Activated naive CD8-positive, alpha-beta T cell treated with anti-CD3 and anti-CD28 coated beads, Interleukin-2, amount 10 ng/mL, durations not matched to agents 7 days and 5 days (primary cell): ENCODE data around the gene ZNF771. TPM values are rescaled to one million over a fixed set of nuclear protein-coding genes. Genes with fewer than 3 reads are reported as not detected.
A peak's percentile ranks its signal among the peaks of the same experiment; 100 is the strongest.
"Not testable (repeated sequence)": the region's sequence is repeated elsewhere in the genome, so short reads cannot be mapped to it uniquely, and the experiment has no call there.

ENCODE experiments used
- ATAC-seq: fragments of 150-1000 bp; cut with Tn5 transposase; one replicate; pipeline ENCODE4 v1.10.0; 2021; ENCODE audit warnings: low read depth, moderate library complexity
- POLR2A ChIA-PET: fragments of 350-600 bp; sonication (Branson Sonifier 250); formaldehyde crosslinking; loops from one replicate; lab custom pipeline; 2021; ENCODE audit warnings: antibody characterized with exemption; lab: Charles Lee
- DNase-seq: peaks from one replicate; pipeline ENCODE4 v3.0.0; 2021
- H3K27ac Mint-ChIP-seq: one replicate; pipeline ENCODE4 v1.8.0; 2022; ENCODE audit warnings: mild to moderate bottlenecking, mixed read lengths
- H3K27me3 Mint-ChIP-seq: one replicate; pipeline ENCODE4 v1.8.0; 2022; ENCODE audit warnings: mild to moderate bottlenecking, moderate library complexity, mixed read lengths
- H3K36me3 Mint-ChIP-seq: one replicate; pipeline ENCODE4 v1.8.0; 2021; ENCODE audit warnings: mild to moderate bottlenecking, mixed read lengths
- H3K4me1 Mint-ChIP-seq: one replicate; pipeline ENCODE4 v1.8.0; 2021; ENCODE audit warnings: mixed read lengths
- H3K4me3 Mint-ChIP-seq: one replicate; pipeline ENCODE4 v1.8.0; 2022; ENCODE audit warnings: mild to moderate bottlenecking, moderate library complexity, mixed read lengths
- H3K9me3 Mint-ChIP-seq: one replicate; pipeline ENCODE4 v1.8.0; 2021; ENCODE audit warnings: mixed read lengths
- total RNA-seq, 2 experiments: library from RNA; stranded (reverse); gene quantifications; one replicate each; pipeline ENCODE4 v1.2.3, GENCODE V29; 2021

ZNF771 gene
- total RNA-seq, 2 experiments from 2014 or later = 4.8 to 5.6 TPM

DNA sequence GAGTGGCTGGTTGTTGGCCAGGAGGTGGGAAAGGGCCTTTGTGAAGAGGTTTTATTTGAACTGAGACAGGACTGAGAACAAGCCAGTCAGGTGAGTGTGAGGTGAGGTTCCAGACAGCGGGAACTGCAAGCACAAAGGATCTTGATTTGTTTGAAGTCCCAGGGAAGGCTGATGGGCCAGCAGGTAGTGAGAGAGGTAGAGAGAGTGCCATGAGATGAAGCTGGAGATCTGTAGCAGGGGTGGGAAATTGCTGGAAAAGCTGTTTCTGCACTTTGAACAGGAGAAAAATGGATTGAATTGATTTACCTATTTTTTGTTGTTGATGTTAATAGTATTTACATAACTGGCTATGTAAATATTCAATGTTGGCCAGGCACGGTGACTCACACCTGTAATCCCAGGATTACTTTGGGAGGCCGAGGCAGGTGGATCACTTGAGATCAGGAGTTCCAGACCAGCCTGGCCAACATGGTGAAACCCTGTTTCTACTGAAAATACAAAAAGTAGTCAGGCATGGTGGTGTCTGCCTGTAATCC, 30.2 kb downstream of the ZNF771 start:
- POLR2A ChIA-PET = no interaction called here
- DNase-seq (no peak), ATAC-seq (no peak)
- Mint-ChIP-seq H3K4me1 (peaks cover 15% of the 10 kb centered on the region), H3K27ac (no peak overlapping the region), H3K9me3 (no peaks in the 10 kb centered on the region), H3K4me3 (no peak overlapping the region), H3K36me3 (peaks cover 4% of the 10 kb centered on the region), H3K27me3 (no peaks in the 10 kb centered on the region)

DNA sequence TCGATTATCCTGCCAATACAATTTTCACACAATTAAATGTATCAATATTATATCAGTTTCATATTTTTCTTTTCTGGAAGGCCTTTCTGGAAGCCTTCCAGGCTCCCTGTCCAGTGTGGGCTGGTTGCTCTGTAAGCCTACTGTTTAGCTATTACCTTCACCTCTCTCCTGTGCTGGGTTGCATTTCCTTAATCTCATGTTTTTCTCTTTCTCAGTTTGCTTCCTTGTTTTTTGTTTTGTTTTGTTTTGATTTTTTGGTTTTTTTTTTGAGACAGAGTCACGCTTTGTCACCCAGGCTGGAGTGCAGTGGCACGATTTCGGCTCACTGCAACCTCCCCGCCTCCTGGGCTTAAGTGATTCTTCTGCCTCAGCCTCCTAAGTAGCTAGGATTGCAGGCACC, 31.4 kb downstream of the ZNF771 start:
- Mint-ChIP-seq H3K36me3 (peaks cover 13% of the 10 kb centered on the region), H3K4me1 (peaks cover 22% of the 10 kb centered on the region), H3K4me3 (no peak overlapping the region), H3K27ac (no peak overlapping the region), H3K9me3 (no peaks in the 10 kb centered on the region), H3K27me3 (no peaks in the 10 kb centered on the region)
- DNase-seq (no peak), ATAC-seq (no peak)
- POLR2A ChIA-PET = interaction anchor here (0.6 to 0.7 kb wide), 2 partner anchors 41 to 321 kb away, joined by 3 read pairs; no protein-coding TSS in a partner anchor

DNA sequence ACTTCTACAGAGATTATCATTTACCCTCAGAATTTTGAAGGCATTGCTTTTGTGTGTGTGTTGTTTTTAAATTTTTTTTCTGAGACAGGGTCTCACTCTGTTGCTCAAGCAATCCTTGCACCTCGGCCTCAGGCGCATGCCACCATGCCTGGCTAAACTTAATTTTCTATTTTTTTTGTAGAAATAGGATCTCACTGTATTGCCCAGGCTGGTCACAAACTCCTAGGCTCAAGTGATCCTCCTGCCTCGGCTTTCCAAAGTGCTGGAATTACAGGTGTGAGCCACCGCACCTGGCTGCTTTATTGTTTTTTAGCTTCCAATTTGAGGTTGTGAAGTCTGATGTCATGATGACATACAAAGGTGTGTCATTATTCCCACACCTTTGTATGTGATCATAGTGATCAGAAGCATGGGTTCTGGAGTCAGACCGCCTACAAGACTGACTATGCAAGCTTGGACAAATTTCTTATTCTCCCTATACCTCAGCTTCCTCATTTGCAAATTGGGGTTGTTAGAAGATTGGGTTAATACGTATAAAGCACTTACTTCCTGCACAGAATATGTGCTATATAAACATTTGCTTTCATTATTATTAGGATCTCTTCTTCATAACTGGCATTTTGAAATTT, 32.4 kb downstream of the ZNF771 start:
- ATAC-seq = no peak
- DNase-seq = no peak
- H3K27me3 Mint-ChIP-seq = no peaks in the 10 kb centered on the region
- peaks cover 21% of the 10 kb centered on the region for H3K36me3 Mint-ChIP-seq
- no peak overlapping the region for H3K27ac Mint-ChIP-seq
- peaks cover 24% of the 10 kb centered on the region for H3K4me1 Mint-ChIP-seq
- H3K4me3 Mint-ChIP-seq = no peak overlapping the region
- POLR2A ChIA-PET = no interaction called here
- H3K9me3 Mint-ChIP-seq = no peaks in the 10 kb centered on the region

DNA sequence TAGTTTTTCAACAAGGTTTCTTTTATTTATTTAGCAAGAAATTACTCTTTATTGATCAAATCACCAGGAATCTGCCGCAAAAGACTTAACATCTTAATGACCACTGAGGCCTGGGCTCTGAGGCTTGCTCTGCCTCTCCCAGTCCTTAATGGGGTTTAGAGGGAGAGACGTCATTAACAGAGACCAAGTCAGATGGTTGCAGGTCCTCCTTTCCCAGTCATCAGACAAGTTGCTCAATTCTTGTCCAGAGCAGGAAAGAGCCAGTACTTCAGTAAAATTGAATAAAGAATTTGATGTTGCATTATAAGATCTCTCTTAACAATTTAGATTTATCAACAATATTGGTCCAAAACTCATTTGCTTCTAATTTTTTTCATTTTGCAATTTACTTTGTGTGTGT, 36.2 kb downstream of the ZNF771 start:
- H3K9me3 Mint-ChIP-seq = no peaks in the 10 kb centered on the region
- DNase-seq (no peak), ATAC-seq (no peak)
- peak overlapping the region; percentile 88 for H3K4me3 Mint-ChIP-seq
- H3K4me1 Mint-ChIP-seq = peaks cover 36% of the 10 kb centered on the region
- POLR2A ChIA-PET = interaction anchor here (4.2 kb wide), 1 partner anchor 29 kb away, joined by 27 read pairs; the partner anchor contains the start of gene ITGAL
- H3K27me3 Mint-ChIP-seq = no peaks in the 10 kb centered on the region
- peaks cover 26% of the 10 kb centered on the region for H3K36me3 Mint-ChIP-seq
- H3K27ac Mint-ChIP-seq = no peak overlapping the region

DNA sequence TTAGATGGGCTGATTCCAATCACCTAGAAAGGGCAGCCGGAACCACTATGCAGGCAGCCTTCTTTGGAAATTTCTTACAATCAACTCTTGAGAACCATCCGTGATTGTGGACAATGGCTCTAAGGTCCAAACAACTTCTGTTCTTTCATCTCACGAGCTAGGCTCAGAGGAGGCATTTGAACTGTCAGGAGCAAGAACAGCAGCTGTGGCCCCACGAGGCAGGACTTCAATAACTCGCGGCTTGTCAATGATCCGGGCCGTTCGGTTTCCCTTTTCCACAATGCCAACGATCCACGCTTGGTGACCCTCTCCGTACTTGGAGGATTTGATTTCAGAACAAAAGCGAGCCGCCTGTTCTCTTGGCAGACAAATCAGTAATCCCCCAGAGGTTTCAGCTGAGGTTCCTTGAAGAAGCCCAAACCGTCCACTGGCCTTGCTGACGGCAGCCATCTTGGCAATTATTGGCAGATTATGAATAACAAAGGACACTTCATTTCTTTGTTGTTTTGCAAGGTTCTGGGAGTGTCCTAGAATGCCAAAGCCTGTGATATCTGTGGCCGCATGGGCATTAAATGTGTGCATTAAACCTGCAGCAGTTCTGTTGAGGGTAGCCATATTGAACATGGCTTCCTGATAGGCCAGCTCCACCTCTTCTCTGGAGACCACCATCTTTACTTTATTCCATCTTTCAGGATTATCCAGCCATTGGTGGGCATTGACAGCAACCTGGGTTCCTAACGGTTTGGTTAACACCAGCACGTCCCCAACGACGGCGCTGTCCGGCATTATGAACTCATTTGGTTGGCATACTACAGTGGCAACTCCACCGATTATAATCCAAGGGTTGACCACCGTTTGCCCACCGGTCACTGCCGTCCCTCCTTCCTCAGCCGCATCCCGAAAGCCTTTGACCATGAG, 37.1 kb downstream of the ZNF771 start:
- Mint-ChIP-seq H3K4me1 (peaks cover 36% of the 10 kb centered on the region), H3K4me3 (peak overlapping the region; percentile 88), H3K27ac (peak overlapping the region; percentile 69), H3K27me3 (no peaks in the 10 kb centered on the region), H3K9me3 (no peaks in the 10 kb centered on the region), H3K36me3 (peaks cover 26% of the 10 kb centered on the region)
- ATAC-seq (no peak), DNase-seq (no peak)
- POLR2A ChIA-PET = interaction anchor here (0.7 to 5.3 kb wide), 12 partner anchors 13 to 380 kb away, joined by 3 to 30 read pairs (median 4); partner anchors contain the start of genes ALDOA, DCTPP1, ITGAL and ZNF688

DNA sequence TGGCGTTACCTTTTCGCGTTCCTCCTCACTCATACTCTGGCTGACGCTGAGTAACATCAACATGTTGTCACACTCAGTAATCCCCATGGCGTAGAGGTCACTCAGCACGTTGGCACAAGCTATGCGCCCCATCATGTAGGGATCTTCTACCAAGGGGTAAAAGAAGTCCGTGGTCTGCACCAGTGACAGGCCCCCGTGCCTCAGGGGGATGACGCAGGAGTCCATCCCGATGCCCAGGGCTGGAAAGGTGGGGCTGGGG, 37.7 kb downstream of the ZNF771 start:
- H3K9me3 Mint-ChIP-seq = no peaks in the 10 kb centered on the region
- H3K4me3 Mint-ChIP-seq = peak overlapping the region; percentile 88
- DNase-seq (no peak), ATAC-seq (no peak)
- H3K27ac Mint-ChIP-seq = peak overlapping the region; percentile 69
- H3K4me1 Mint-ChIP-seq = peaks cover 36% of the 10 kb centered on the region
- H3K36me3 Mint-ChIP-seq = peaks cover 26% of the 10 kb centered on the region
- no peaks in the 10 kb centered on the region for H3K27me3 Mint-ChIP-seq
- POLR2A ChIA-PET = interaction anchor here (0.7 to 5.3 kb wide), 12 partner anchors 13 to 380 kb away, joined by 3 to 30 read pairs (median 4); partner anchors contain the start of genes ALDOA, DCTPP1, ITGAL and ZNF688

DNA sequence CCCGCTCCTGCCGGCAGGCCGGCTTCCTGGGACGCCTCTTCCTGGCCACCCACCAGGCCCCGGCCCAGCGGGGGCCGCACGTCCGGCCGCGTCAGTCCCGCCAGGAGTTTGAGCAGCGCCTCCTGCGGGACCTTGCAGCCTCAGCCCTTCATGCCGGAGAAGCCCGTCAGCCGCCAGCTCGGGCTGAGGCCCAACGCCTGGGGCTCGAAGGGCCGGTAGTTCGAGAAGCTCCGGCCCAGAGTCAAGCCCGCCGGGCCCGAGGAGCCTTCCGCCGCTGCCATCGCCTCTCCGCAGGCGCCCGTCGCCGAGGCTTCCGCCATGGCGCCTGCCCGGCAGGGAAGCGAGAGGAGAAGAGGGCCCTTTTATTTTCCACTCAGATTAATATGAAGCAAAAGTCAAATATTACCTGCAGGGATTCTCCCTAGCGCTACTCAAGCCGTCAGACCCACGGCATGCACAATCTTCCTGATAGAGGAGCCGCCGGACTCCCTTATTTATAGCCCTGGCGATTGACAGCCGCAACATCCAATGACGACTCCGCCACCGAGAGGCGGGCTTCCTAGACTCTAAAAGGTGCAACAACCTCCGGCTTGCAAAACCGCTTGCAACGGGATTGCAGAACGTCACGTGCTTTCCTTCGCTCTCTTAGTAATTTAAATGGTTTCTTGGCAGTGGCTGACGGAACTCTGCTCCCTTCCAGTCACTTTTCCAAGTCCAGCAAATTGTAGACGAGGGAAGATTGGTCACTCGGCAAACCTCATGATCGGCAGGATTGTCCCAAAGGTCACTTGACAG, 38.2 kb downstream of the ZNF771 start, which contains the start of gene SEPHS2:
Gene SEPHS2, minus strand, starts transcription at position 467 of the 795 bp plus-strand sequence. Its CDS starts 147 bp downstream, at position 320.
- Mint-ChIP-seq H3K27me3 (no peaks in the 10 kb centered on the region), H3K4me1 (peaks cover 39% of the 10 kb centered on the region), H3K9me3 (no peaks in the 10 kb centered on the region), H3K36me3 (peaks cover 26% of the 10 kb centered on the region), H3K4me3 (peak within 1 kb of the TSS; percentile 88), H3K27ac (peak within 1 kb of the TSS; percentile 90)
- DNase-seq (peak; percentile 95), ATAC-seq (peak; percentile 95)
- POLR2A ChIA-PET = interaction anchor here (0.7 to 5.3 kb wide), 12 partner anchors 12 to 381 kb away, joined by 3 to 30 read pairs (median 4); partner anchors contain the start of genes ALDOA, DCTPP1, ITGAL and ZNF688

DNA sequence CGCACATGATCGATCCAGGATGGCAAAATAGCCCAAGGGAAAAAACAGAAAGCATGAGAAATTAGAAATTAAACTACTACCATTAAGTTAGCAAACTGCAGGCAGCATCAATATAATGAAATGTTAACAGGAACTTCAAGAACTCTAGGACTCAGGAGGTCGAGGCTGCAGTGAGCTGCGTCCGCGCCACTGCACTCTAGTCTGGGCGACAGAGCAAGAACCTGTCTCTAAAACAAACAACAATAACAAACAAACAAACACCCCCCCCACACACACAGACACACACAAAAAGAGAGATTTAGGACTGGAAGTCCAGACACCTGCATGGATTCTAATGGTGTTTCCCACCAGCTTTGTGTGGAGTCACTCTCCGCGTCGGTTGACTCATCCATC, 38.8 kb downstream of the ZNF771 start:
- no peak for DNase-seq
- Mint-ChIP-seq H3K27me3 (no peaks in the 10 kb centered on the region), H3K9me3 (no peaks in the 10 kb centered on the region), H3K36me3 (peaks cover 26% of the 10 kb centered on the region), H3K4me3 (peak overlapping the region; percentile 88), H3K4me1 (peaks cover 43% of the 10 kb centered on the region), H3K27ac (peak overlapping the region; percentile 90)
- no peak for ATAC-seq
- POLR2A ChIA-PET = interaction anchor here (1.3 to 5.3 kb wide), 4 partner anchors 12 to 52 kb away, joined by 4 to 30 read pairs (median 16); partner anchors contain the start of gene ITGAL

DNA sequence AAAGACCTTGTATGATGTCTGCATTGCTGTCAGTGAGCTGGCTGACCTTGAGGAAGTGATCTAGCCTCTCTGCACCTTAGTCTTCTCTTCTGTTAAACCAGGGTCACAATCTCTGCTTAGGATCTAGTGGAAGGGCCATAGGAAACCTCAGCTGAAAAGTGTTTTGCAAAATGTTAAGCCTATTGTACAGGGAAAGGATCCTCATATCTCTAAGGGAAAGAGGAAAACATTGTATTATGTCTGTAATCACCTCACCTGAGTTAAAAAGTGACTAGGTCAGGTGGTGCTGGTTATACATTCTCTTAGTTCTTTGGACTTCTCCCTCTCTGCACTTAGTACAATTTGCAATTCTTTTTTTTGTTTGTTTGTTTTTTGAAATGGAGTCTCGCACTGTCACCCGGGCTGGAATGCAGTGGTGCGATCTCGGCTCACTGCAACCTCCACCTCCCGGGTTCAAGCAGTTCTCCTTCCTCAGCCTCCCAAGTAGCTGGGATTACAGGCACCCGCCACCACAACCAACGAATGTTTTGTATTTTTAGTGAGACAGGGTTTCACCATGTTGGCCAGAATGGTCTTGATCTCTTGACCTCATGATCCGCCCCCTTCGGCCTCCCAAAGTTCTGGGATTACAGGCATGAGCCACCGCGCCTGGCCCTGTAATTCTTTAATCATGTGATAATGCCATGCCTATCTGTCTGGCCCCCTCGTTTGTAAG, 40.3 kb downstream of the ZNF771 start:
- H3K36me3 Mint-ChIP-seq = peaks cover 22% of the 10 kb centered on the region
- peaks cover 47% of the 10 kb centered on the region for H3K4me1 Mint-ChIP-seq
- POLR2A ChIA-PET = interaction anchor here (0.7 to 5.3 kb wide), 7 partner anchors 8 to 74 kb away, joined by 3 to 32 read pairs (median 5); partner anchors contain the start of gene ITGAL
- H3K9me3 Mint-ChIP-seq = no peaks in the 10 kb centered on the region
- no peaks in the 10 kb centered on the region for H3K27me3 Mint-ChIP-seq
- DNase-seq (no peak), ATAC-seq (no peak)
- no peak overlapping the region for H3K4me3 Mint-ChIP-seq
- no peak overlapping the region for H3K27ac Mint-ChIP-seq

DNA sequence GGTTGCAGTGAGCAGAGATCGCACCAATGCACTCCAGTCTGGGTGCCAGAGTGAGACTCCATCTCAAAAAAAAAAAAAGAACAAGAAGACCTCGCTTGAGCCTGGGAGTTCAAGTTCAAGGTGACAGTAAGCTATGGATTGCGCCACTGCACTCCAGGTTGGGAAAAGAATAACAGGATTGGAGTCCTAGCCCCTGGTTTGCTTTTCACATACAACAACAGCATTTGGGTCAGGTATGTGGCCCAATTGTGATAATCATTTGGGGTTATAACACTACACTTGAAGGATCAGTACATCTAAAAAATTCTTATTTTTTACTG, 41.7 kb downstream of the ZNF771 start:
- Mint-ChIP-seq H3K4me3 (no peak overlapping the region), H3K4me1 (peaks cover 42% of the 10 kb centered on the region), H3K36me3 (peaks cover 10% of the 10 kb centered on the region), H3K9me3 (no peaks in the 10 kb centered on the region), H3K27me3 (no peaks in the 10 kb centered on the region), H3K27ac (no peak overlapping the region)
- POLR2A ChIA-PET = interaction anchor here (0.6 to 5.3 kb wide), 8 partner anchors 9 to 106 kb away, joined by 3 to 32 read pairs (median 4); partner anchors contain the start of gene ITGAL
- no peak for DNase-seq
- no peak for ATAC-seq

DNA sequence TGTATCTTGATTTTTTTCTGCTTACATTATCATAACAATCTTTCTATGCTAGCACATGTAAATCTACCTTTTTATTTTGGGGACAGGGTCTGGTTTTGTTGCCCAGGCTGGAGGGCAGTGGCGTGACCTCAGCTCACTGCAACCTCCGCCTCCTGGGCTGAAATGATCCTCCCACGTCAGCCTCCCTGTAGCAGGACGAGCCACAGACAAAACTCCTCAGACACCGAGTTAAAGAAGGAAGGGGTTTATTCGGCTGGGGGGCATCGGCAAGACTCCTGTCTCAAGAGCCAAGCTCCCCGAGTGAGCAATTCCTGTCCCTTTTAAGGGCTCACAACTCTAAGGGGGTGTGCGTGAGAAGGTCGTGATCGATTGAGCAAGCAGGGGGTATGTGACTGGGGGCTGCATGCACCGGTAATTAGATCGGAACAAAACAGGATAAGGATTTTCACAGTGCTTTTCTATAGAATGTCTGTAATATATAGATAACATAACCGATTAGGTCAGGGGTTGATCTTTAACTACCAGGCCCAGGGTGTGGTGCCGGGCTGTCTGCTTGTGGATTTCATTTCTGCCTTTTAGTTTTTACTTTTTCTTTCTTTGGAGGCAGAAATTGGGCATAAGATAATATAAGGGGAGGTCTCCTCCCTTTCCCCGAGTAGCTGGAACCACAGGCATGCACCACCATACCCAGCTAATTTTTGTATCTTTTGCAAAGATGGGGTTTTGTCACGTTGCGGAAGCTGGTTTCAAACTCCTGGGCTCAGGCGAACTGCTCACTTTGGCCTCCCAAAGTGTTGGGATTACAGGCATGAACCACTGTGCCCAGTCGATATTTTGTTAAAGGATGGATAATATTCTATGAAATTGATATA, 45.5 kb downstream of the ZNF771 start:
- H3K4me3 Mint-ChIP-seq = not testable (repeated sequence)

More for the DNA sequence above, 45.5 kb downstream of the ZNF771 start:
- not testable (repeated sequence) for DNase-seq, ATAC-seq, H3K9me3 Mint-ChIP-seq, H3K36me3 Mint-ChIP-seq, H3K27me3 Mint-ChIP-seq
- POLR2A ChIA-PET = interaction anchor here (0.6 to 0.7 kb wide), 2 partner anchors 45 to 246 kb away, joined by 3 to 5 read pairs; partner anchors contain the start of gene SRCAP
- Mint-ChIP-seq H3K27ac (peak overlapping the region; percentile 34), H3K4me1 (peaks cover 45% of the 10 kb centered on the region)
